Heart right ventricle (tissue), 16 donors: ENCODE results near the gene SLC17A9. TPM values are rescaled to one million over a fixed set of nuclear protein-coding genes. Genes with fewer than 3 reads are reported as not detected.
"Not testable (repeated sequence)": the region's sequence is repeated elsewhere in the genome, so short reads cannot be mapped to it uniquely, and the experiment has no call there.

ENCODE experiments used
- ATAC-seq, 8 donors: fragments of 200-7000 bp; cut with Tn5 transposase; one replicate each; pipeline ENCODE4 v1.9.1; 2020; ENCODE audit warnings: mild to moderate bottlenecking in 8 of 8, moderate library complexity in 8 of 8, moderate number of reproducible peaks in 1 of 8
- DNase-seq, 2 donors: peaks; one replicate each; pipeline ENCODE4 v3.0.0-alpha.2; 2020
- H3K27ac ChIP-seq, 10 donors: fragments of 200-600 bp; sonication (generic) in 2 of 10; one replicate each; pipeline versions ENCODE4 v1.5.0 to v1.8.0; 2020 to 2022; ENCODE audit warnings: mild to moderate bottlenecking in 3 of 10
- H3K27me3 ChIP-seq, 7 donors: fragments of 200-600 bp; one replicate each; pipeline ENCODE4 v1.8.0; 2021 to 2022; ENCODE audit warnings: mild to moderate bottlenecking in 2 of 7
- H3K36me3 ChIP-seq, 9 donors: fragments of 200-600 bp; sonication (generic) in 1 of 9; one replicate each; pipeline versions ENCODE4 v1.5.0 to v1.8.0; 2020 to 2022; ENCODE audit warnings: mild to moderate bottlenecking in 2 of 9
- H3K4me1 ChIP-seq, 9 donors: fragments of 200-600 bp; sonication (generic) in 1 of 9; one replicate each; pipeline versions ENCODE4 v1.5.0 to v1.8.0; 2020 to 2022; ENCODE audit warnings: mild to moderate bottlenecking in 4 of 9
- H3K4me3 ChIP-seq, 10 donors: fragments of 200-600 bp; sonication (generic) in 2 of 10; one replicate each; pipeline versions ENCODE4 v1.5.0 to v1.8.0; 2020 to 2022; ENCODE audit warnings: mild to moderate bottlenecking in 7 of 10, moderate library complexity in 2 of 10
- H3K9me3 ChIP-seq, 11 donors: fragments of 200-600 bp in 10 of 11; sonication (generic) in 2 of 11; one replicate each; pipeline versions ENCODE4 v1.5.0 to v1.8.0; 2013 to 2022; ENCODE audit warnings: mild to moderate bottlenecking in 2 of 11, control low read depth in 1 of 11, moderate library complexity in 1 of 11
- CTCF ChIP-seq, 9 donors: fragments of 200-600 bp; sonication (generic) in 2 of 9; IDR thresholded peaks; one replicate each; pipeline versions ENCODE4 v1.5.0 to v1.8.0; 2021 to 2022; ENCODE audit warnings: antibody characterized with exemption in 9 of 9, mild to moderate bottlenecking in 5 of 9, moderate library complexity in 1 of 9
- WGBS, 2 donors: extraction: QIAGEN DNeasy Blood & Tissue Kit; methylation state at CpG; one replicate each; pipeline ENCODE4 v1.1.7; 2013; ENCODE audit warnings: inconsistent platforms in 1 of 2; 5-methylcytosine and 5-hydroxymethylcytosine counted together
- intact Hi-C, 10 donors: fragments of 100-400 bp; cut with DNase I; formaldehyde crosslinking; loops; one replicate each; pipeline versions ENCODE4 v1.11.1 to v1.14.2; 2022
- polyA plus RNA-seq, 2 donors: library from polyadenylated mRNA; stranded (reverse); fragments of 200-250 nt; gene quantifications; one replicate each; pipeline ENCODE4 v1.2.3, GENCODE V29; 2013
- total RNA-seq, 10 donors: library from RNA; stranded (reverse); fragmentation: NEBNext Ultra II Directional in 3 of 10; extraction: Animal tissue kit (Norgen Biotek cat#: 25700) in 3 of 10; gene quantifications; one replicate each; pipeline versions ENCODE4 v1.2.1 to v1.2.4, GENCODE V29; 2021 to 2023
- donor health status: Arrhythmogenic right ventricular cardiomyopathy.
- donor health status: ischemic (EF 13 %, LVEDD 7.1; RV severe dilation, severe dysfunction).
- donor health status: healthy with polysubstance abuse.
- donor health status: DM: no; HTN: yes; CAD: no.
- donor health status: DM: no; HTN: no; CAD: no.
- donor health status: ischemic (EF 25% LVEDD 6.9; RV normal size, moderate dysfunction).
- donor health status: ischemic (EF 25% LVEDD 5.7; RV mildly dilated, moderate dysfunction).
- donor health status: healthy.
- donor health status: DM: yes; HTN: yes; CAD: no.
- donor health status: Ischemic cardiomyopathy.
- donor health status: ischemic (EF 35%, LVEDD 5.7; RV mildly dilated, moderate dysfunction).
- donor health status: nonischemic (EF 11% LVEDD 7.7; RV severe dilation, severe dysfunction).
- donor health status: DM: yes; HTN: yes; CAD: no.
- donor health status: PGD.
- donor health status: ischemic (EF 29% LVEDD 5.4; RV normal size, mild dysfunction).
- donor health status: nonischemic (EF 23%, LVEDD 6.1; RV moderate dilation, normal function).

SLC17A9 gene
- total and polyA plus RNA-seq, 12 donors, result 0.19 to 8.3 (median 1.0) TPM

- no peak for TF ChIP-seq CTCF (IDR thresholded peaks at IDR 0.05)
- Histone ChIP-seq H3K27ac (peak overlapping the region in 5 of 10 donors; percentile 43 to 99 (median 98)), H3K9me3 (no peaks in the 10 kb centered on the region), H3K4me1 (peaks cover 40 to 89% (median 84%) of the 10 kb centered on the region in 9 donors), H3K27me3 (no peaks in the 10 kb centered on the region), H3K36me3 (no peaks in the 10 kb centered on the region), H3K4me3 (peak overlapping the region in 1 of 10 donors; percentile 3)
- DNase-seq (no peak), ATAC-seq (no peak)
- 68 to 70% methylated on average over 14 of the region's 14 CpGs for WGBS, 2 donors
- intact Hi-C loops, result no loop called here
Observed at GRCh38 chr20:62922451-62922921, 30.0 kb upstream of the SLC17A9 start.

GRCh38 chr20:62923059-62923668, 29.3 kb upstream of the SLC17A9 start:
- 56 to 59% methylated on average over 17 of the region's 17 CpGs for WGBS, 2 donors
- H3K27ac ChIP-seq, result peak overlapping the region in 6 of 10 donors; percentile 34 to 99 (median 96)
- ATAC-seq, result peak in 1 of 8 donors; percentile 21
- H3K4me3 ChIP-seq, result peak overlapping the region in 1 of 10 donors; percentile 3
- DNase-seq, H3K9me3 ChIP-seq, H3K36me3 ChIP-seq, H3K27me3 ChIP-seq, intact Hi-C loops: not testable (repeated sequence)
- peaks cover 33 to 89% (median 84%) of the 10 kb centered on the region in 9 donors for H3K4me1 ChIP-seq

GRCh38 chr20:62923669-62924441, 28.7 kb upstream of the SLC17A9 start:
- ATAC-seq (no peak), DNase-seq (no peak)
- no peaks in the 10 kb centered on the region for H3K36me3 ChIP-seq
- no peaks in the 10 kb centered on the region for H3K9me3 ChIP-seq
- peak overlapping the region in 8 of 10 donors; percentile 43 to 99 (median 98) for H3K27ac ChIP-seq
- H3K4me1 ChIP-seq, result peaks cover 33 to 89% (median 84%) of the 10 kb centered on the region in 9 donors
- H3K4me3 ChIP-seq, result peak overlapping the region in 8 of 10 donors; percentile 83 to 99 (median 98)
- intact Hi-C loops, result no loop called here
- WGBS, 2 donors, result 47 to 53% methylated on average over 7 of the region's 7 CpGs
- no peaks in the 10 kb centered on the region for H3K27me3 ChIP-seq
- TF ChIP-seq CTCF (IDR thresholded peaks at IDR 0.05), result no peak

GRCh38 chr20:62924442-62925075, 27.9 kb upstream of the SLC17A9 start:
- intact Hi-C loops, result loop anchor here in 1 of 10 donors (5.0 kb wide), 1 partner anchor 47 kb away; no protein-coding TSS in a partner anchor
- no peak for TF ChIP-seq CTCF (IDR thresholded peaks at IDR 0.05)
- Histone ChIP-seq H3K27ac (peak overlapping the region in 8 of 10 donors; percentile 94 to 99 (median 98)), H3K27me3 (no peaks in the 10 kb centered on the region), H3K4me3 (peak overlapping the region in 9 of 10 donors; percentile 83 to 99 (median 98)), H3K9me3 (no peaks in the 10 kb centered on the region), H3K4me1 (peaks cover 27 to 89% (median 81%) of the 10 kb centered on the region in 9 donors), H3K36me3 (no peaks in the 10 kb centered on the region)
- DNase-seq (no peak), ATAC-seq (peak in 1 of 8 donors; percentile 12)
- 31 to 33% methylated on average over 12 of the region's 12 CpGs for WGBS, 2 donors
